Measurements from ENCODE around the gene OSBPL1A. TPM values are rescaled to one million over a fixed set of nuclear protein-coding genes. Genes with fewer than 3 reads are reported as not detected.
A peak's percentile ranks its signal among the peaks of the same experiment; 100 is the strongest.

The OSBPL1A gene
- total RNA-seq, 4 donors from 2014 or later, result 61.5 to 227 (median 98.7) TPM

- Histone ChIP-seq H3K36me3 (no peaks in the 10 kb centered on the region), H3K27ac (no peak overlapping the region), H3K4me1 (peaks cover 8 to 23% of the 10 kb centered on the region in 2 donors), H3K4me3 (no peak overlapping the region), H3K9me3 (no peaks in the 10 kb centered on the region), H3K27me3 (no peaks in the 10 kb centered on the region)
- in situ Hi-C loops (cut with MboI; ENCODE audit: low sequenced_read_pairs in 4 of 4) (loop anchor here in 1 of 4 donors (10.0 kb wide), 1 partner anchor 102 kb away; no protein-coding TSS in a partner anchor), intact Hi-C loops (cut with DNase I; ENCODE audit: low total_unique reads) (loop anchor here (10.0 kb wide), 2 partner anchors 708 to 1142 kb away; partner anchors contain the start of gene CABLES1)
- no peak for TF ChIP-seq CTCF (IDR thresholded peaks at IDR 0.05 in 4 of 5, conservative IDR thresholded peaks at IDR 0.05 in 1 of 5)
- no peak for TF ChIP-seq POLR2A (IDR thresholded peaks at IDR 0.05)
- ATAC-seq (no peak), DNase-seq (no peak)
Observed at GRCh38 chr18:24276994-24277393, 120.6 kb downstream of the OSBPL1A start.

GRCh38 chr18:24274837-24275236 is 122.8 kb downstream of the OSBPL1A start:
- peaks cover 11 to 33% of the 10 kb centered on the region in 2 donors for H3K4me1 ChIP-seq
- no peak overlapping the region for H3K4me3 ChIP-seq
- no peaks in the 10 kb centered on the region for H3K27me3 ChIP-seq
- intact Hi-C loops (cut with DNase I; ENCODE audit: low total_unique reads), result loop anchor here (10.0 kb wide), 2 partner anchors 710 to 1140 kb away; partner anchors contain the start of gene CABLES1
- H3K36me3 ChIP-seq, result no peaks in the 10 kb centered on the region
- H3K27ac ChIP-seq, result peak overlapping the region; percentile 37 to 70 (median 48)
- H3K9me3 ChIP-seq, result no peaks in the 10 kb centered on the region
- no peak for TF ChIP-seq POLR2A (IDR thresholded peaks at IDR 0.05)
- no peak for TF ChIP-seq CTCF (IDR thresholded peaks at IDR 0.05 in 4 of 5, conservative IDR thresholded peaks at IDR 0.05 in 1 of 5)
- in situ Hi-C loops (cut with MboI; ENCODE audit: low sequenced_read_pairs in 4 of 4), result loop anchor here in 1 of 4 donors (10.0 kb wide), 1 partner anchor 100 kb away; no protein-coding TSS in a partner anchor
- no peak for ATAC-seq
- DNase-seq, result peak in 1 of 2 donors; percentile 55

- in situ Hi-C loops (cut with MboI; ENCODE audit: low sequenced_read_pairs in 4 of 4), result loop anchor here in 1 of 4 donors (10.0 kb wide), 1 partner anchor 99 kb away; no protein-coding TSS in a partner anchor
- Histone ChIP-seq H3K27ac (peak overlapping the region in 2 of 4 donors; percentile 29 to 70), H3K4me3 (no peak overlapping the region), H3K9me3 (no peaks in the 10 kb centered on the region), H3K36me3 (no peaks in the 10 kb centered on the region), H3K27me3 (no peaks in the 10 kb centered on the region), H3K4me1 (peaks cover 13 to 44% of the 10 kb centered on the region in 2 donors)
- TF ChIP-seq POLR2A (IDR thresholded peaks at IDR 0.05) (no peak), CTCF (IDR thresholded peaks at IDR 0.05 in 4 of 5, conservative IDR thresholded peaks at IDR 0.05 in 1 of 5) (no peak)
- DNase-seq, result no peak
- no peak for ATAC-seq
- intact Hi-C loops (cut with DNase I; ENCODE audit: low total_unique reads), result loop anchor here (10.0 kb wide), 2 partner anchors 711 to 1139 kb away; partner anchors contain the start of gene CABLES1
Observed at GRCh38 chr18:24273596-24273995, 124.0 kb downstream of the OSBPL1A start.

GRCh38 chr18:24272229-24272525 is 125.4 kb downstream of the OSBPL1A start:
- intact Hi-C loops (cut with DNase I; ENCODE audit: low total_unique reads), result loop anchor here (10.0 kb wide), 2 partner anchors 713 to 1137 kb away; partner anchors contain the start of gene CABLES1

More at GRCh38 chr18:24272229-24272525, 125.4 kb downstream of the OSBPL1A start:
- DNase-seq (no peak), ATAC-seq (no peak)
- Histone ChIP-seq H3K27ac (peak overlapping the region; percentile 88 to 94 (median 91)), H3K4me3 (peak overlapping the region; percentile 81 to 94 (median 86)), H3K27me3 (no peaks in the 10 kb centered on the region), H3K36me3 (no peaks in the 10 kb centered on the region), H3K4me1 (peaks cover 13 to 53% of the 10 kb centered on the region in 2 donors), H3K9me3 (no peaks in the 10 kb centered on the region)
- in situ Hi-C loops (cut with MboI; ENCODE audit: low sequenced_read_pairs in 4 of 4), result loop anchor here in 1 of 4 donors (10.0 kb wide), 1 partner anchor 97 kb away; no protein-coding TSS in a partner anchor
- TF ChIP-seq POLR2A (IDR thresholded peaks at IDR 0.05) (no peak), CTCF (IDR thresholded peaks at IDR 0.05 in 4 of 5, conservative IDR thresholded peaks at IDR 0.05 in 1 of 5) (peak in 1 of 5 experiments; percentile 8)
